Transverse colon (tissue), 4 donors: ENCODE results near the gene ATAD3C.
A peak's percentile ranks its signal among the peaks of the same experiment; 100 is the strongest.

Source experiments
- CTCF ChIP-seq, 5 experiments: fragments of 200-600 bp in 3 of 5; fragments of 450-650 bp in 2 of 5; sonication (generic) in 3 of 5; IDR thresholded peaks; 1 replicate in 2 of 5; 2 replicates in 3 of 5; pipeline ENCODE4 v1.5.1; 2016 to 2017; ENCODE audit warnings: antibody characterized with exemption in 5 of 5, inconsistent platforms in 3 of 5, mild to moderate bottlenecking in 2 of 5, moderate library complexity in 1 of 5
- EP300 ChIP-seq: sonication (generic); formaldehyde crosslinking; IDR thresholded peaks from one replicate; pipeline ENCODE4 v1.6.1; 2017; ENCODE audit warnings: antibody characterized with exemption, low read depth
- POLR2A ChIP-seq: fragments of 450-650 bp; IDR thresholded peaks from one replicate; pipeline ENCODE4 v1.6.1; 2016; ENCODE audit warnings: antibody characterized with exemption, mild to moderate bottlenecking, moderate library complexity
- POLR2AphosphoS5 ChIP-seq, 3 donors: sonication (generic); formaldehyde crosslinking; IDR thresholded peaks; one replicate each; pipeline ENCODE4 v1.6.1; 2016; ENCODE audit warnings: antibody characterized with exemption in 3 of 3

GRCh38 chr1:1407636-1408318 is 41.7 kb upstream of the ATAD3C start:
- peak in 4 of 5 experiments; percentile 15 to 53 (median 37) for TF ChIP-seq CTCF (IDR thresholded peaks at IDR 0.05)
- TF ChIP-seq EP300, result no peak
- no peak for TF ChIP-seq POLR2A
- no peak for TF ChIP-seq POLR2AphosphoS5 (IDR thresholded peaks at IDR 0.05)
